CD4-positive, alpha-beta T cell treated with Interleukin-21 for 1 hour (primary cell): Measurements from ENCODE around the gene HSPA1B.
"Not testable (repeated sequence)": the region's sequence is repeated elsewhere in the genome, so short reads cannot be mapped to it uniquely, and the experiment has no call there.

Source experiments
- DNase-seq: peaks from one replicate; pipeline ENCODE4 v3.0.0-alpha.2; 2020

HSPA1B gene

GRCh38 chr6:31827286-31828079, at the start of gene HSPA1B:
Gene HSPA1B (plus strand): TSS chr6:31827738. CDS start chr6:31827951, 213 bp downstream.
- DNase-seq = peak; percentile 93

- no peak for DNase-seq
These were observed 49.3 kb upstream of the HSPA1B start for GRCh38 chr6:31778193-31778592.

GRCh38 chr6:31778999-31779885, 48.3 kb upstream of the HSPA1B start:
- no peak for DNase-seq

GRCh38 chr6:31779908-31780307, 47.6 kb upstream of the HSPA1B start:
- DNase-seq = no peak

GRCh38 chr6:31780507-31781243, 46.9 kb upstream of the HSPA1B start:
- no peak for DNase-seq

GRCh38 chr6:31781244-31782125, 46.1 kb upstream of the HSPA1B start:
- DNase-seq = no peak

- no peak for DNase-seq
These were observed 45.2 kb upstream of the HSPA1B start for GRCh38 chr6:31782126-31782855.

- no peak for DNase-seq
These were observed 43.2 kb upstream of the HSPA1B start for GRCh38 chr6:31784098-31784925.

- DNase-seq = no peak
These were observed 42.1 kb upstream of the HSPA1B start for GRCh38 chr6:31785475-31785874.

GRCh38 chr6:31791324-31792089, 36.0 kb upstream of the HSPA1B start:
- DNase-seq = peak; percentile 38

GRCh38 chr6:31792090-31792374, 35.5 kb upstream of the HSPA1B start:
- no peak for DNase-seq

- no peak for DNase-seq
These were observed 34.8 kb upstream of the HSPA1B start for GRCh38 chr6:31792761-31793171.

GRCh38 chr6:31793927-31794245, 33.7 kb upstream of the HSPA1B start:
- DNase-seq = not testable (repeated sequence)

GRCh38 chr6:31794294-31794865, 33.2 kb upstream of the HSPA1B start:
- DNase-seq = no peak

- DNase-seq = no peak
These were observed 32.5 kb upstream of the HSPA1B start for GRCh38 chr6:31794866-31795615.

GRCh38 chr6:31795616-31796298, 31.8 kb upstream of the HSPA1B start, which contains the start of gene VARS1:
Gene VARS1 (minus strand): TSS chr6:31795752. CDS start chr6:31795217, 535 bp downstream.
- peak; percentile 90 for DNase-seq

- no peak for DNase-seq
These were observed 30.5 kb upstream of the HSPA1B start for GRCh38 chr6:31796993-31797385.

- DNase-seq = peak; percentile 65
These were observed 29.9 kb upstream of the HSPA1B start for GRCh38 chr6:31797588-31797987.
